ENCODE data around the gene CCNB1IP1. TPM values are rescaled to one million over a fixed set of nuclear protein-coding genes. Genes with fewer than 3 reads are reported as not detected.
"Not testable (repeated sequence)": the region's sequence is repeated elsewhere in the genome, so short reads cannot be mapped to it uniquely, and the experiment has no call there.

Gene CCNB1IP1
- total RNA-seq, 2 experiments from 2014 or later, result 55.9 to 63.7 TPM

DNA sequence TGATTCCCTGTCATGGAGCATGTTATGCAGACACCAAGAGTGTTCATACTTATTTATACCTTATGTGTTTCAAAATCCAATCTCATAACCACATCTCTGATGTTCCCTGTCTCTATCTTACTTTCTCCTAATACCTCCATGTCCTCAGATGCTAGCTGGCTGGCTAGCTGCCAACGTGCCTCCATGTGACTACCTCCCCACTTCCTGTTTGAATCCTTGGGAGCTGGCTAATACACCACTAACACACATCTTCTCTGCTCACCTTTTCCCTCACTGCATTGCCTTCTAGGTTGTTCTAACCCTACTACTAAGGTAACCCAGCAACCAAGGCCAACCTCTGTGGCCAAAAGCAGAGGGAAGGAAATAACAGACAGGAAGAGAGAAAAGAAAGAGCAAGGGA lies 54.7 kb downstream of the CCNB1IP1 start:
- ChIA-PET POLR2A (no interaction called here), CTCF (no interaction called here)

DNA sequence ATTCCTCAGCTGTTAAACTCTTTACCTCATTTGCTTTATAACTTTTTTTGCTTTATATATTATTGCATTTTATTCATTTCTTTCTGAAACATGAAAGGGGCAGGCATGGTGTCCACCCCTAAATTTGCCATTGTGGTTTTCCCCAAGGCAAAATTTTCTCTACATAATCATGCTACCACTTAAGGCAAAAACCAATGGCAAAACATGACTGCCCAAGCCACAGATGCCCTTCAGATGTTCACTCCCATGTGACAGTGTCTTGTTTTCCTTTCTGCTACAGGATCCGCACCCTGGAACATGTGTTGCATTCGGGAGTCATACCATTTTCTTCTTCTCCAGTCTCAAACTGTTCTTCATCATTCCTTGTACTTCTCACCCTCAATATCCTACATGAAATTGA lies 55.7 kb downstream of the CCNB1IP1 start:
- CTCF ChIA-PET, result no interaction called here
- POLR2A ChIA-PET, result no interaction called here

DNA sequence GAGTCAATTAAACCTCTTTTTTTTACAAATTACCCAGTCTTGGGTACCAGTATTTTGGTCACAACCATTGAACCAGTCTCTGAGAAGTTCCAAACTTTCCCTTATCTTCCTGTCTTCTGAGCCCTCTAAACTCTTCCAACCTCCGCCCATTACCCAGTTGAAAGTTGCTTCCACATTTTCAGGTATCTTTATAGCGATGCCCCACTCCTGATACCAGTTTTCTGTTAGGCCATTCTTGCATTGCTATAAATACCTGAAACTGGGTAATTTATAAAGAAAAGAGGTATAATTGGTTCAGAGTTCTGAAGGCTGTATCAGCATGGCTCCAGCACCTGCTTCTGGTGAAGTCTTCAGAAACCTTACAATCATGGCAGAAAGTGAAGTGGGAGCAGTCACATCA lies 59.0 kb downstream of the CCNB1IP1 start:
- CTCF ChIA-PET, result no interaction called here
- POLR2A ChIA-PET, result no interaction called here

DNA sequence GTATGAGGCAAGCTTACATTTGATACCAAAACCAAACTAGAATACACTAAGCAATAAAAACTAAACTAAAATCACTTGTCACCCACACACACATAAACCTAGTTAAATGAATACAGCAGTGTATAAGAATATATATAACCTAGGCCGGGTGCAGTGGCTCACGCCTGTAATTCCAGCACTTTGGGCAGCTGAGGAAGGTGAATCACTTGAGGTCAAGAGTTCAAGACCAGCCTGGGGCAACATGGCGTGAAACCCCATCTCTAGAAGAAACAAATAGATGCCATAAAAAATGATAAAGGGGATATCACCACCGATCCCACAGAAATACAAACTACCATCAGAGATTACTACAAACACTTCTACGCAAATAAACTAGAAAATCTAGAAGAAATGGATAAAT lies 68.7 kb downstream of the CCNB1IP1 start:
- CTCF ChIA-PET, POLR2A ChIA-PET: not testable (repeated sequence)

DNA sequence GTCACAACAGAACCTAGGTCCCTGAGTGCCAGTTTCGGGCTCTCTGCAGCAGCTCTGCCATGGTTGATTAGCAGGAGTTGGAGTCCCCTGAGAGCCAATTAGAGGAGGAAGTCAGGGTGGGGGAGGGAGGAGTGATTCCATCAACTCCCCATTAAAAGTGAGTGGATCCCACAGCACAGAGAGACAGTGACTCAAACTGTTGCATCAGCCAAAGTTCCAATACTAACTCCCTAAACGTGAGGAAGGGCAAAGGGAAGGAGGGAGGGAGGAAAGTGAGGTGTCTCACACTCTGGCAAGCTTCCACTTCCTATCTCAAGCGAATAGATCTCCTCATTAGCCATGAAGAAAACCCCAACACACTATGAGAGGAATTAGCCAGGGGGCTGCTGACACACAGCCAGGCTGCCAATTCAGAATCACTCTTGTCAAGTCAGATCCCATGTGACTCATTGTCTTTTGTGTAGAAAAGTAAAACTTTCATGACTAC lies 70.4 kb downstream of the CCNB1IP1 start:
- POLR2A ChIA-PET, result no interaction called here
- CTCF ChIA-PET, result no interaction called here

Other genes with a start within 250 kb of the CCNB1IP1 start
- gene OR4K17, start 222.5 kb downstream of the CCNB1IP1 start, total RNA-seq, result not detected
- not detected for gene OR4N5, start 194.5 kb downstream of the CCNB1IP1 start, total RNA-seq
- gene OR11G2, start 142.4 kb downstream of the CCNB1IP1 start, total RNA-seq, result not detected
- not detected for gene OR11H6, start 109.6 kb downstream of the CCNB1IP1 start, total RNA-seq
- not detected for gene OR11H7, start 104.3 kb downstream of the CCNB1IP1 start, total RNA-seq
- not detected for gene OR11H4, start 94.0 kb downstream of the CCNB1IP1 start, total RNA-seq
- 10 to 100 TPM; 32.4 to 34.2 TPM for gene TTC5, start 27.3 kb downstream of the CCNB1IP1 start, total RNA-seq
- gene PARP2, start 10.4 kb upstream of the CCNB1IP1 start, total RNA-seq, result 10 to 100 TPM; 40.7 to 40.9 TPM
- 10 to 100 TPM; 29.9 to 31.6 TPM for gene TEP1, start 80.2 kb upstream of the CCNB1IP1 start, total RNA-seq
- gene KLHL33, start 102.9 kb upstream of the CCNB1IP1 start, total RNA-seq, result under 1 TPM; 0.06 to 0.11 TPM
- 10 to 100 TPM; 54.0 to 55.4 TPM for gene OSGEP, start 121.5 kb upstream of the CCNB1IP1 start, total RNA-seq
- 100 to 1,000 TPM; 243 to 246 TPM for gene APEX1, start 121.9 kb upstream of the CCNB1IP1 start, total RNA-seq
- gene PIP4P1, start 128.2 kb upstream of the CCNB1IP1 start, total RNA-seq, result 10 to 100 TPM; 27.1 to 28.0 TPM
- gene PNP, start 136.1 kb upstream of the CCNB1IP1 start, total RNA-seq, result 100 to 1,000 TPM; 212 to 219 TPM
- under 1 TPM; 0.21 to 0.30 TPM for gene RNASE10, start 172.3 kb upstream of the CCNB1IP1 start, total RNA-seq
- gene RNASE9, start 227.8 kb upstream of the CCNB1IP1 start, total RNA-seq, result not detected

Measured in activated CD8-positive, alpha-beta memory T cell treated with anti-CD3 and anti-CD28 coated beads for 36 hours (primary cell).